ENCODE data around the gene KAZN. TPM values are rescaled to one million over a fixed set of nuclear protein-coding genes. Genes with fewer than 3 reads are reported as not detected.

KAZN gene
- total RNA-seq, 1 experiment from 2014 or later, result 15.6 TPM

DNA sequence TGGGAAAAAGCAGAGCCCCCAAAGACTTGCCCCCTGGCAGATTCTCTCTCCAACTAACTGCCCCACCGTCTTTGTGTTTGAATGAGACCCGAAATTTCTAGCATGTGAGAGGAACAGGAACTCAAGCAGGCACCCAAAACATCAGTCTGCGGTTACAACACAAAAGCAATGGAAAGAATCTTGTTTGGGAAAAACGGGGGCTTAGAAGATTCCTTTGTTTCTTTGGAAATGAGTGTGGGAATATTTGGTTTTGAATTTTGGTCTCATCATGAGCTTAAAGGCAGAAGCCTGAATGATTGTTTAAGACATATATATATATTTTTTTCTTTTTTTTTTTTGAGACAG lies 366.2 kb downstream of the KAZN start:
- no peaks in the 10 kb centered on the region for H3K9me3 ChIP-seq (ENCODE audit: insufficient read depth, low read depth)
- no TSS peak for BruUV-seq (replicated peaks)
- H3K36me3 ChIP-seq (ENCODE audit: low read depth), result no peaks in the 10 kb centered on the region
- no peaks in the 10 kb centered on the region for H4K20me1 ChIP-seq (ENCODE audit: insufficient read depth)
- no peak overlapping the region for H3K4me3 ChIP-seq
- POLR2A ChIA-PET (ENCODE audit: unreplicated experiment), result no interaction called here
- H3K79me2 ChIP-seq (ENCODE audit: low read depth), result no peaks in the 10 kb centered on the region
- no peaks in the 10 kb centered on the region for H3K27me3 ChIP-seq (ENCODE audit: insufficient read depth, low read depth)
- H3F3A ChIP-seq (ENCODE audit: insufficient read depth, low read depth), result no peaks in the 10 kb centered on the region
- CTCF ChIA-PET, result no interaction called here
- H3K4me2 ChIP-seq, result no peak overlapping the region
- intact Hi-C loops (cut with micrococcal nuclease; ENCODE audit: unreplicated experiment), result no loop called here
- H3K27ac ChIP-seq, result no peak overlapping the region
- no peak overlapping the region for H2AFZ ChIP-seq
- no peaks in the 10 kb centered on the region for H3K9me2 ChIP-seq (ENCODE audit: insufficient read depth)
- no peak for TF ChIP-seq EZH2 (IDR thresholded peaks at IDR 0.05; ENCODE audit: low read depth)
- TF ChIP-seq, protein P1, sequence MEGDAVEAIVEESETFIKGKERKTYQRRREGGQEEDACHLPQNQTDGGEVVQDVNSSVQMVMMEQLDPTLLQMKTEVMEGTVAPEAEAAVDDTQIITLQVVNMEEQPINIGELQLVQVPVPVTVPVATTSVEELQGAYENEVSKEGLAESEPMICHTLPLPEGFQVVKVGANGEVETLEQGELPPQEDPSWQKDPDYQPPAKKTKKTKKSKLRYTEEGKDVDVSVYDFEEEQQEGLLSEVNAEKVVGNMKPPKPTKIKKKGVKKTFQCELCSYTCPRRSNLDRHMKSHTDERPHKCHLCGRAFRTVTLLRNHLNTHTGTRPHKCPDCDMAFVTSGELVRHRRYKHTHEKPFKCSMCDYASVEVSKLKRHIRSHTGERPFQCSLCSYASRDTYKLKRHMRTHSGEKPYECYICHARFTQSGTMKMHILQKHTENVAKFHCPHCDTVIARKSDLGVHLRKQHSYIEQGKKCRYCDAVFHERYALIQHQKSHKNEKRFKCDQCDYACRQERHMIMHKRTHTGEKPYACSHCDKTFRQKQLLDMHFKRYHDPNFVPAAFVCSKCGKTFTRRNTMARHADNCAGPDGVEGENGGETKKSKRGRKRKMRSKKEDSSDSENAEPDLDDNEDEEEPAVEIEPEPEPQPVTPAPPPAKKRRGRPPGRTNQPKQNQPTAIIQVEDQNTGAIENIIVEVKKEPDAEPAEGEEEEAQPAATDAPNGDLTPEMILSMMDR (conservative IDR thresholded peaks at IDR 0.05), result no peak
- DNase-seq, result no peak
- no peaks in the 10 kb centered on the region for H3K4me1 ChIP-seq (replicated peaks; ENCODE audit: insufficient read depth)

DNA sequence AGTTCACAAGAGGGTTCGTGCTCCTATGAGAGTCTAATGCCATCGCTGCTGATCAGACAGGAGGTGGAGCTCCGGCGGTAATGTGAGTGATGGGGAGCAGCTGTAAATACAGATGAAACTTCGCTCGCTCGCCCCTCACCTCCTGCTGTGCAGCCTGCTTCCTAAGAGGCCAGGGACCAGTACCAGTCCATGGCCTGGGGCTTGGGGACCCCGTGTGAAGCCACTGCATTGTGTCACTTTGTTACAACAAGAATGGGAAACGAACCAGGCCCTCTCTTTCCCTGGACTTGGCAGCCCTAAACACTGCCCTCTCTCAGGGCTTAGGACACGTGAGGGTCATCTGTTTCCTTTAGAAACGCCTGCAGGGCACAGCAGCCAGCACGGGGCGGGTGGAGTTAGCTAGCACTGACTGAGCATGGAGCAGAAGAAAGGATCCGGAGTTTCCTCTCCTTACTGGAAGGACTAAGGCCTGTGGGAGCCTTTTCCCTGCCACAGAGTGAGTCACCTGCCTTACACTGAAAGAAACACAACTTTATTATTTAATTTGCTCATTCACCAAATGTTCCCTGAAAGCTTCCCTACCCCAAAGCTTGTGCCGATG lies 369.9 kb downstream of the KAZN start:
- no peaks in the 10 kb centered on the region for H3K9me2 ChIP-seq (ENCODE audit: insufficient read depth)
- peak in 1 of 2 experiments; percentile 62 for DNase-seq
- no peaks in the 10 kb centered on the region for H4K20me1 ChIP-seq (ENCODE audit: insufficient read depth)
- no peak for TF ChIP-seq EZH2 (IDR thresholded peaks at IDR 0.05; ENCODE audit: low read depth)
- TF ChIP-seq, protein P1 (conservative IDR thresholded peaks at IDR 0.05), result no peak
- ChIA-PET POLR2A (ENCODE audit: unreplicated experiment) (no interaction called here), CTCF (no interaction called here)
- no peak overlapping the region for H3K27ac ChIP-seq
- H2AFZ ChIP-seq, result no peak overlapping the region
- no peaks in the 10 kb centered on the region for H3K9me3 ChIP-seq (ENCODE audit: insufficient read depth, low read depth)
- intact Hi-C loops (cut with micrococcal nuclease; ENCODE audit: unreplicated experiment), result no loop called here
- H3K79me2 ChIP-seq (ENCODE audit: low read depth), result no peaks in the 10 kb centered on the region
- H3K4me2 ChIP-seq, result no peak overlapping the region
- no peaks in the 10 kb centered on the region for H3F3A ChIP-seq (ENCODE audit: insufficient read depth, low read depth)
- no peaks in the 10 kb centered on the region for H3K4me1 ChIP-seq (replicated peaks; ENCODE audit: insufficient read depth)
- H3K27me3 ChIP-seq (ENCODE audit: insufficient read depth, low read depth), result no peaks in the 10 kb centered on the region
- no TSS peak for BruUV-seq (replicated peaks)
- H3K36me3 ChIP-seq (ENCODE audit: low read depth), result no peaks in the 10 kb centered on the region
- no peak overlapping the region for H3K4me3 ChIP-seq

DNA sequence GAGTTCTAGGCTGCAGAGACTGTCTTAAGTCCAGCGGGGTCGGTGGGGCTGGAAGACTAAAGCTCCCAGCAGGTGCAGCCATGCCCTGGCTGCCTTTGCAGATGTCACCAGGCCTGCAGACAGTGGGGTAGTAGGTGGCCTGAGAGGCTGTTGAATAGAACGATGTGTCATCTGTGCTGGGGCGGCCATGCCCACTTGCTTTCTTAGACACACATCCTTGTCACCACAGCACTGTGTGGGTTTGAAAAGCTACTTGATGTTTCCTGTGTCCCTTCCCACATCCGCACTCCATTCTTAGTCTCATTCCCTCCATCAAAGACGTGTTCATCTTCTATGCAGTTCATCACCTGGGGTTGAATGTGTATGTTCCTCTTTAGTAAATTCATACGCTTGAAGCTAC lies 370.5 kb downstream of the KAZN start:
- H3K4me3 ChIP-seq, result no peak overlapping the region
- no peaks in the 10 kb centered on the region for H3K27me3 ChIP-seq (ENCODE audit: insufficient read depth, low read depth)
- H3K4me2 ChIP-seq, result no peak overlapping the region
- H3K79me2 ChIP-seq (ENCODE audit: low read depth), result no peaks in the 10 kb centered on the region
- no peak for DNase-seq
- BruUV-seq (replicated peaks), result no TSS peak
- no peak overlapping the region for H2AFZ ChIP-seq
- intact Hi-C loops (cut with micrococcal nuclease; ENCODE audit: unreplicated experiment), result no loop called here
- CTCF ChIA-PET, result no interaction called here
- POLR2A ChIA-PET (ENCODE audit: unreplicated experiment), result interaction anchor here (0.6 kb wide), 1 partner anchor 10 kb away, joined by 3 read pairs; no protein-coding TSS in a partner anchor
- H3K27ac ChIP-seq, result no peak overlapping the region
- H3K9me2 ChIP-seq (ENCODE audit: insufficient read depth), result no peaks in the 10 kb centered on the region
- H3K9me3 ChIP-seq (ENCODE audit: insufficient read depth, low read depth), result no peaks in the 10 kb centered on the region
- TF ChIP-seq, protein P1 (conservative IDR thresholded peaks at IDR 0.05), result no peak
- no peak for TF ChIP-seq EZH2 (IDR thresholded peaks at IDR 0.05; ENCODE audit: low read depth)
- H3K36me3 ChIP-seq (ENCODE audit: low read depth), result no peaks in the 10 kb centered on the region
- no peaks in the 10 kb centered on the region for H4K20me1 ChIP-seq (ENCODE audit: insufficient read depth)
- H3F3A ChIP-seq (ENCODE audit: insufficient read depth, low read depth), result no peaks in the 10 kb centered on the region
- H3K4me1 ChIP-seq (replicated peaks; ENCODE audit: insufficient read depth), result no peaks in the 10 kb centered on the region
